HCT116 (cell line): ENCODE results near the gene LGALS12. TPM values are rescaled to one million over a fixed set of nuclear protein-coding genes. Genes with fewer than 3 reads are reported as not detected.

Experiments used
- ATAC-seq: fragments of 200-7000 bp; cut with Tn5 transposase; 2 replicates; pipeline ENCODE4 v1.9.1; 2020; ENCODE audit warnings: mild to moderate bottlenecking, moderate library complexity
- BruUV-seq: library from RNA; stranded (reverse); fragments of 400-500 nt; replicated peaks from 2 replicates; lab custom pipeline; 2021; lab: Mats Ljungman, UMichigan
- CTCF ChIA-PET: fragments of 300-600 bp; sonication (Branson Sonifier 250); formaldehyde crosslinking; loops from one replicate; lab custom pipeline; 2021; ENCODE audit warnings: antibody characterized with exemption; lab: Charles Lee
- POLR2A ChIA-PET: fragments of 300-600, 350-600 bp; sonication (Branson Sonifier 250); formaldehyde crosslinking; loops from one replicate; lab custom pipeline; 2021; ENCODE audit warnings: antibody characterized with exemption; lab: Charles Lee
- RAD21 ChIA-PET, 2 experiments: fragments of 300-600 bp; sonication (Branson Sonifier 250); formaldehyde crosslinking; loops; one replicate each; lab custom pipeline; 2023; ENCODE audit warnings: low total read pairs in 2 of 2; ENCODE audit not compliant: uncharacterized antibody in 2 of 2, unreplicated experiment in 2 of 2, low non-redundant PET in 1 of 2; lab: Charles Lee
- DNase-seq: peaks from one replicate; pipeline ENCODE4 v3.0.0-alpha.2; 2010; ENCODE audit warnings: low read depth, low spot score
- H2AFZ ChIP-seq: fragments of 200-600 bp; shearing (Covaris generic), sonication (generic); 2 replicates; pipeline ENCODE4 v1.6.1; 2017; ENCODE audit warnings: low read depth, mixed run types, mixed read lengths, antibody characterized with exemption, low read length; ENCODE audit not compliant: poor library complexity, severe bottlenecking
- H3K27ac ChIP-seq: 2 replicates; pipeline ENCODE4 v1.5.1; 2012; ENCODE audit warnings: low read depth, low read length
- H3K27me3 ChIP-seq: fragments of 200-600 bp; sonication (generic); 2 replicates; pipeline ENCODE4 v1.6.1; 2016; ENCODE audit warnings: mixed run types, low read length, mixed read lengths; ENCODE audit not compliant: insufficient read depth
- H3K36me3 ChIP-seq, 2 experiments: fragments of 200-500 bp in 1 of 2; fragments of 200-600 bp in 1 of 2; sonication (Bioruptor generic) in 1 of 2; sonication (generic) in 1 of 2; 2 replicates each; pipeline versions ENCODE4 v1.5.1 to v1.6.1; 2014 to 2016; ENCODE audit warnings: low read length in 2 of 2, inconsistent platforms in 1 of 2, mixed read lengths in 1 of 2, mixed run types in 1 of 2; ENCODE audit not compliant: insufficient read depth in 2 of 2, control insufficient read depth in 1 of 2
- H3K4me1 ChIP-seq, 2 experiments: fragments of 200-600 bp in 1 of 2; sonication (generic) in 1 of 2; 2 replicates each; pipeline versions ENCODE4 v1.5.1 to v1.6.1; 2012 to 2017; ENCODE audit warnings: low read length in 2 of 2, inconsistent platforms in 1 of 2, mild to moderate bottlenecking in 1 of 2, mixed read lengths in 1 of 2, mixed run types in 1 of 2, moderate library complexity in 1 of 2; ENCODE audit not compliant: insufficient read depth in 2 of 2, control insufficient read depth in 1 of 2
- H3K4me2 ChIP-seq: fragments of 200-600 bp; sonication (generic); 2 replicates; pipeline ENCODE4 v1.6.1; 2017; ENCODE audit warnings: mixed run types, low read length, mixed read lengths
- H3K4me3 ChIP-seq, 2 experiments: fragments of 200-600 bp in 1 of 2; sonication (generic) in 1 of 2; replicated peaks in 1 of 2; 2 replicates each; pipeline ENCODE4 v1.5.1; 2011 to 2016; ENCODE audit warnings: low read length in 2 of 2, control low read depth in 1 of 2, low read depth in 1 of 2, mild to moderate bottlenecking in 1 of 2, mixed read lengths in 1 of 2, mixed run types in 1 of 2
- H3K79me2 ChIP-seq: fragments of 200-600 bp; sonication (generic); 2 replicates; pipeline ENCODE4 v1.6.1; 2017; ENCODE audit warnings: mild to moderate bottlenecking, mixed run types, low read length, moderate library complexity, mixed read lengths; ENCODE audit not compliant: insufficient read depth
- H3K9ac ChIP-seq: fragments of 200-600 bp; sonication (generic); 2 replicates; pipeline ENCODE4 v1.6.1; 2016; ENCODE audit warnings: low read length, mixed read lengths
- H3K9me2 ChIP-seq: fragments of 200-600 bp; sonication (generic), shearing (Covaris generic); 2 replicates; pipeline ENCODE4 v1.6.1; 2017; ENCODE audit warnings: mixed run types, mild to moderate bottlenecking, moderate library complexity; ENCODE audit not compliant: insufficient read depth
- H3K9me3 ChIP-seq, 2 experiments: fragments of 200-500 bp in 1 of 2; fragments of 200-600 bp in 1 of 2; sonication (Bioruptor generic) in 1 of 2; sonication (generic) in 1 of 2; 2 replicates each; pipeline ENCODE4 v1.6.1; 2014 to 2017; ENCODE audit warnings: low read length in 2 of 2, mixed read lengths in 2 of 2, inconsistent platforms in 1 of 2, low read depth in 1 of 2, mild to moderate bottlenecking in 1 of 2, mixed run types in 1 of 2, moderate library complexity in 1 of 2; ENCODE audit not compliant: control insufficient read depth in 1 of 2, insufficient read depth in 1 of 2
- H4K20me1 ChIP-seq: fragments of 200-600 bp; sonication (generic), shearing (Covaris generic); 2 replicates; pipeline ENCODE4 v1.6.1; 2017; ENCODE audit warnings: mixed run types, mild to moderate bottlenecking, moderate library complexity; ENCODE audit not compliant: insufficient read depth
- CBX3 ChIP-seq: IDR thresholded peaks from 2 replicates; pipeline ENCODE4 v1.6.1; 2012; ENCODE audit warnings: low read depth
- CTCF ChIP-seq, 3 experiments: fragments of 200-600 bp in 1 of 3; sonication (generic) in 1 of 3; IDR thresholded peaks in 2 of 3; conservative IDR thresholded peaks in 1 of 3; 2 replicates each; pipeline ENCODE4 v1.5.1; 2012 to 2017; ENCODE audit warnings: low read depth in 2 of 3, low read length in 2 of 3, antibody characterized with exemption in 1 of 3, borderline replicate concordance in 1 of 3, control low read depth in 1 of 3, mild to moderate bottlenecking in 1 of 3, mixed read lengths in 1 of 3, mixed run types in 1 of 3, moderate library complexity in 1 of 3; ENCODE audit not compliant: insufficient read depth in 1 of 3
- ELF1 ChIP-seq: IDR thresholded peaks from 2 replicates; pipeline ENCODE4 v1.6.1; 2012; ENCODE audit warnings: low read depth, borderline replicate concordance
- RAD21 ChIP-seq: IDR thresholded peaks from 2 replicates; pipeline ENCODE4 v1.6.1; 2012; ENCODE audit warnings: low read depth, mild to moderate bottlenecking
- YY1 ChIP-seq: IDR thresholded peaks from 2 replicates; pipeline ENCODE4 v1.6.1; 2011; ENCODE audit warnings: low read length, low read depth, moderate library complexity, mild to moderate bottlenecking; ENCODE audit not compliant: insufficient replicate concordance; ENCODE audit errors: extremely low read depth
- ZFX ChIP-seq: fragments of 450-650 bp; IDR thresholded peaks from 2 replicates; pipeline ENCODE4 v1.6.1; 2017
- intact Hi-C: fragments of 100-400 bp; cut with micrococcal nuclease; formaldehyde crosslinking; loops from 2 replicates; pipeline ENCODE4 v1.10.0; 2022
- total RNA-seq: library from RNA; stranded (reverse); gene quantifications from one replicate; pipeline ENCODE4 v1.2.1, GENCODE V29; 2021; ENCODE audit not compliant: unreplicated experiment

Gene LGALS12
- total RNA-seq, 1 experiment from 2014 or later: not detected

GRCh38 chr11:63478896-63479295 lies 27.0 kb upstream of the LGALS12 start:
- ChIA-PET CTCF (interaction anchor here (0.6 to 3.4 kb wide), 17 partner anchors 11 to 669 kb away, joined by 3 to 40 read pairs (median 5); partner anchors contain the start of gene PLAAT5), POLR2A (interaction anchor here (0.8 kb wide), 1 partner anchor 157 kb away, joined by 4 read pairs; no protein-coding TSS in a partner anchor), RAD21 (interaction anchor here (1.0 to 1.6 kb wide), 3 partner anchors 29 to 157 kb away, joined by 3 to 7 read pairs (median 5); no protein-coding TSS in a partner anchor)
- peak; percentile 68 for DNase-seq
- peak; percentile 35; the same call in 1 of the 2 replicates for TF ChIP-seq CBX3
- peak; percentile 31; the same call in 1 of the 2 replicates for TF ChIP-seq ELF1
- peak; percentile 85 to 94 (median 88) for TF ChIP-seq CTCF (IDR thresholded peaks at IDR 0.05 in 2 of 3, conservative IDR thresholded peaks at IDR 0.05 in 1 of 3; ENCODE audit: borderline replicate concordance in 1 of 3, insufficient read depth in 1 of 3, low read depth in 2 of 3, low read length in 2 of 3)
- TF ChIP-seq RAD21: peak; percentile 98
- TF ChIP-seq YY1: peak; percentile 56
- TF ChIP-seq ZFX: no peak
- TF ChIP-seq, all 23 proteins: peak for 5
- H3K4me1 ChIP-seq: peaks cover 0 to 6% of the 10 kb centered on the region in 2 experiments; a peak in 2 of 4 replicates
- peak overlapping the region; percentile 39; the same call in 1 of the 2 replicates for H3K4me2 ChIP-seq
- no TSS peak for BruUV-seq
- H2AFZ ChIP-seq: peak overlapping the region; percentile 95
- peaks cover 0 to 7% of the 10 kb centered on the region in 2 experiments; a peak in 1 of 4 replicates for H3K9me3 ChIP-seq
- peak; percentile 97 for ATAC-seq
- H4K20me1 ChIP-seq: no peaks in the 10 kb centered on the region
- no peak overlapping the region for H3K4me3 ChIP-seq
- no peaks in the 10 kb centered on the region for H3K36me3 ChIP-seq
- intact Hi-C loops: loop anchor here (1.0 to 10.0 kb wide), 4 partner anchors 157 to 670 kb away; partner anchors contain the start of gene MARK2
- no peaks in the 10 kb centered on the region for H3K9me2 ChIP-seq
- no peak overlapping the region for H3K27ac ChIP-seq
- no peak overlapping the region for H3K9ac ChIP-seq
- no peaks in the 10 kb centered on the region for H3K79me2 ChIP-seq
- H3K27me3 ChIP-seq: no peaks in the 10 kb centered on the region
